Measurements from ENCODE around the gene MOB1B.

DNA sequence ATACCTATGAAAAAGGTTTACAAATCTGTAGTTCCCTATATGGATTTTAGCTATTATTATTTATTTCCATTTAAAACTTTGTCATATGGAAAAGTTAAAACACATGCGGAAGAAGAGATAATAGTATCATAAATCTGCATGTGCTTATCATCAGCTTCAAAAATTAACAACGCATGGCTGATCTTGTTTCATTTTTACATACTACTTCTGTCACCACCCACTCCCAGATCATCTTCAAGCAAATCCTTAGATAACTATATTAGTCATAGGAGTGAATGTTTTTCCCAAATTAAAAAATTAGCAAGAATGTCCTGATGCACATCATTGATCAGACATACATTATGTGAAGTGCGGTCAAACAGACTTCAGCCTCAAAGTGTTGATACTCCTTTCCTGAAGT is 24.6 kb upstream of the MOB1B start:
- TF ChIP-seq POLR2A (IDR thresholded peaks at IDR 0.05; ENCODE audit: low read depth, low read length), result no peak
- no peak for TF ChIP-seq SPI1 (IDR thresholded peaks at IDR 0.05; ENCODE audit: low read depth, low read length)
- no peak for TF ChIP-seq TAF1 (IDR thresholded peaks at IDR 0.05; ENCODE audit: low read depth, low read length)
- TF ChIP-seq POLR2AphosphoS5 (IDR thresholded peaks at IDR 0.05; ENCODE audit: low read depth, low read length), result no peak
- no peak for TF ChIP-seq PAX5 (IDR thresholded peaks at IDR 0.05; ENCODE audit: insufficient read depth, low read length, severe bottlenecking)

Data from GM12891 (cell line).